Right kidney (tissue), 9 donors: Measurements from ENCODE around the gene ATP6V1G3.
"Not testable (repeated sequence)": the region's sequence is repeated elsewhere in the genome, so short reads cannot be mapped to it uniquely, and the experiment has no call there.

Source experiments
- DNase-seq: peaks from one replicate; pipeline ENCODE4 v3.0.0-alpha.2; 2016
- long read RNA-seq, 8 donors: transcript quantifications; one replicate each; lab custom pipeline, GENCODE V29; 2026

Gene ATP6V1G3
- long read RNA-seq, donor 1, transcript ATP6V1G3-203 (3 exons, 611 nt): major isoform, 6 of 7 reads
- long read RNA-seq, donor 1, partial matches to known transcripts: 0 of 7 reads
- long read RNA-seq, donor 1, other reads (novel, unspliced or antisense): 0 of 7 reads
- long read RNA-seq, donor 2, partial matches to known transcripts: 0 of 3 reads
- long read RNA-seq, donor 2, other reads (novel, unspliced or antisense): 0 of 3 reads
- long read RNA-seq, donor 3, partial matches to known transcripts: 0 of 1 reads
- long read RNA-seq, donor 3, other reads (novel, unspliced or antisense): 0 of 1 reads
- long read RNA-seq, donor 4, transcript ATP6V1G3-203 (3 exons, 611 nt): major isoform, 5 of 5 reads
- long read RNA-seq, donor 4, partial matches to known transcripts: 0 of 5 reads
- long read RNA-seq, donor 4, other reads (novel, unspliced or antisense): 0 of 5 reads
- long read RNA-seq, donor 5, partial matches to known transcripts: 0 of 1 reads
- long read RNA-seq, donor 5, other reads (novel, unspliced or antisense): 0 of 1 reads
- long read RNA-seq, donor 6, partial matches to known transcripts: 0 of 1 reads
- long read RNA-seq, donor 6, other reads (novel, unspliced or antisense): 0 of 1 reads
- long read RNA-seq, donor 7: 0 reads
- long read RNA-seq, donor 8, partial matches to known transcripts: 0 of 2 reads
- long read RNA-seq, donor 8, other reads (novel, unspliced or antisense): 0 of 2 reads

- no peak for DNase-seq
These were observed at the start of gene ATP6V1G3 for GRCh38 chr1:198540580-198540979. Gene ATP6V1G3 (minus strand): TSS chr1:198540680. CDS start chr1:198540650, 30 bp downstream.

GRCh38 chr1:198588845-198589244, 48.4 kb upstream of the ATP6V1G3 start:
- no peak for DNase-seq

- no peak for DNase-seq
These were observed 43.7 kb upstream of the ATP6V1G3 start for GRCh38 chr1:198584163-198584562.

DNA sequence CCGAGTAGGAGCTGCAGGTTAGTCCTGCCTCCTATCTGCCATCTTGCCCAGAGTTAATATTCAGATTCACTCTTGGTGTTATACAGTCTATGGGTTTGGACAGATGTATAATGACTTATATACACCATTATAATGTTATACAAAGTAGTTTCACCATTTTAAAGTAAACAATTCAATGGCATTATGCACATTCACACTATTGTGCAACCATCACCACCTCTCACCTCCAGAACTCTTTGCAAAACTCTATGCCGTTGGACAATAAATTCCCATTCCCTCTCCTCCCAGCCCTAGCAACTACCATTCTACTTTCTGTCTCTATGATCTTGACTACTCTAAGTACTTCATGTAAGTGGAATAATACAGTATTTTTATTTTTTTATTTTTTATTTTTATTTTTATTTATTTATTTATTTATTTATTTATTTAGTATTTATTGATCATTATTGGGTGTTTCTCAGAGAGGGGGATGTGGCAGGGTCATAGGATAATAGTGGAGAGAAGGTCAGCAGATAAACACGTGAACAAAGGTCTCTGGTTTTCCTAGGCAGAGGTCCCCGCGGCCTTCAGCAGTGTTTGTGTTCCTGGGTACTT, 42.8 kb upstream of the ATP6V1G3 start:
- not testable (repeated sequence) for DNase-seq

DNA sequence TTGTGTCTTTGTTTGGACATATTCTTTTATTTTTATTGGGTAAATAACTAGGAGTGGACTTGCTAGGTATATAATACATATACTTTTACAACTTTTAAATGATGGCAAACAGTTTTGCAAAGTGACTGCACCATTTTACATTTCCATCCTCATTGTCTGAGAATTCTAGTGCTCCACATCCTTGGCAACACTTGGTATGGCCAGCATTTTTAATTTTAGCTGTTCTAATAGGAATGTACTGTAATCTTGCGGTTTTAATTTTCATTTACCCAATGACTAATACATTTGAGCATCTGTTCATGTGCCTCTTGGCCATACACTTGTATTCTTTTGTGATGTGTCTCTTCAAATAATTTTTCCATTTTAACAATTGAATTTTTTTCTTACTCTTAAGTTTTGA, 37.0 kb upstream of the ATP6V1G3 start:
- DNase-seq: no peak

DNA sequence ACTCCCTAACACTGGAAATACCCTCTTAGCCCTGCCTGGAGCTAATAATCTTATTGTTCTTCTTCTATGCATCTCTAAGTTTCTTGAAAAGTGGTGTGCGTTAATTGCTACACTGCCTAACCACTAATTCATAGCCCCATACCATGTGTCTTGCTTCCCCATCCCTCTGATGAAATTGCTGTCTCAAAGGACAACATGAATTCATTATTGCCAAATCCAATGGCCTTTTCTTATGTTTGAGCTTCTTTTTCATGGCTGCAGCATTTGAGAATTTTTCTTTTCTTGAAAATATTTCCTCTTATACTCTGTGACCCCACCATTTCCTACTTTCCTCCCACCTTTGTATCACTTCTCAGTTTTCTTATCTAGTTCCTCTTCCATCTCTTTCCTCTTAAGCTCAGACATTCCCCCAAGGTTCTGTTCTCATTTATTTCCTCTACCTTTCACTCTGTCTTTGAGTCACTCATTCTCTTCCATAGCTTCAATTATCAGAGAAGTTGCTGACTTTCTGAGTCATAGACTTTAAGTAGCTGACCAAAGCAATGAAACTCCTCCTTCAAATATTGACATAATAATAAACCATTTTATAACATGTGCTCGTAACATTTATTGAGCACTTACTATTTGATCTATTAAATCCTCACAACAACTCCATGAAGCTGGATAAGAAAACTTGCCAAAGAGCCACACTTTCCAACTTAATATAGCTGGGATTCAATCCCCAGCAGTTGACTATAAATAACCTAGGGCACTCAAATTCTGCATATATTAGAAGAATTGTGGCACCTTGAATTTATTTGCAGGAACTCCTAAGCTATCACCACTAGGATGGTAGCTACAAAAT, 35.5 kb upstream of the ATP6V1G3 start:
- no peak for DNase-seq

- no peak for DNase-seq
These were observed 34.8 kb upstream of the ATP6V1G3 start for GRCh38 chr1:198575292-198575691.

GRCh38 chr1:198574325-198574724, 33.8 kb upstream of the ATP6V1G3 start:
- DNase-seq: no peak

DNA sequence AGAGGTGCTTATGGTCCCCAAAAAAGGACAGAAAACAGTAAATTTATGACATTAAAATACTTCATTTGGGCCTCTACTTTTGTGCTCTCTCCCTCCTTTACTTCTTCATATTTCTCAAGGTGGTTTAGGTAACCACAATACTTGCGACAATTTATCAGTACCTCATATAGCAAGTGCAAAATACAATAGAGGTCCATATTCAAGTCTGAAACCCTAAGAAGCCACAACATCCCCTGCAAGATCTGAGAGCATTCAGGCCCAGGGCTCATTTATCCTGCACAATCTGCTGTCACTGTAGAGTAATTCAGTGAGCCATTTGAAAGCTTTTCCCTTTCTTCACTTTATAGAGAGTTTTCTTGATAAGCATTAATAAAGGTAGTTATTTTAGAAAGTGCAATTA, 24.2 kb upstream of the ATP6V1G3 start:
- no peak for DNase-seq

- no peak for DNase-seq
These were observed 23.7 kb upstream of the ATP6V1G3 start for GRCh38 chr1:198564157-198564556.

- no peak for DNase-seq
These were observed 23.1 kb upstream of the ATP6V1G3 start for GRCh38 chr1:198563583-198563982.

DNA sequence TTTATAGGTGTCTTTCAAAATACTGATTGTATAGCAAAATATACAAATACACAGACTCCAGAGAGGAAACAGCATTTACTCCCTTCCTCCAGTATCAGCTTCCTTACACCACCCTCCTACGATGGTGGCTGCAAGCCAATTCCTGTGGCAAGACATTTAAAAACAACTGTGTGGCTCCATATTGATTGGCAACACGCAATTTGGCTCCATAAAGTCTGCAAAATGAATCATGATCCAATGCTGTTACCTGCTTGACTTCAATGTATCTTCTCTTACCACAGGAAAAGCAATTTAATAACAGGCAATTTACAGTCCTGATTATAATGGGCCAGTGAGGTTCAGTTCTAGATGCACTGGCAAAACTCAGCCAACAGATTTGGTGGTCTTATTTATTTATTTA, 19.7 kb upstream of the ATP6V1G3 start:
- DNase-seq: no peak

DNA sequence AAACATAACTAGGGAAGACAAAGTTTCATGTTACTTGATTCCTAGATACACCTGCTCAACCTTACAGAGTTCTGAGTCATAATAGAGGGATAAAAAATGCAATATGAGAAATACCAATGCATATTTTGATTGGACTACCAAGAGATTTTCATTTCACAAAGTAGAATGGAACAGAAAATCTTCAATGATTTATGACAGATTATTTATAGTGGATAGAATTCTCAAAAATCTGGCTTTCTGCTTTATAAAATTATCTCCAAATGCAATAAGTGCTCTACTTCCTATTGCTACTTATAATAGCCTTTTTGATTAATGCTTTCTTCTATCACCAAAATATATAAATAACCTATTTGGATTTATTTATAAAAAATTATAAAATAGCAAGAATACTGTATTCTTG, 18.9 kb upstream of the ATP6V1G3 start:
- no peak for DNase-seq

DNA sequence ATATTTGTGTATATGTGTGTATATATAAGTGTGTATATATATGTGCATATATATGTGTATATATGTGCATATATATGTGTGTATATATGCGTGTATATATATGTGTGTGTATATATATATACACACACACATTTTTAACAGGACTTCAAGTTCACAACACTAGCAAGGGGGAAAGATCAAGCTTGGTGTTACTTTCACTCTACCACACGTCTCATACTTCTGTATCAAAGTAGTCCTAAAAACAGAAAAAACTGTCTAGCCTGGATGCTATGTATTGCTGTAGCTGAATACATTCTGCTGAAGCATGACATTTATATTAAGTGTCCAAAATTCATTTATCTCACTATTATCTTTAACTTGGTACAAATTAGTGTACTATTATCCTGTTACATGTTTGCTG, 17.9 kb upstream of the ATP6V1G3 start:
- no peak for DNase-seq

DNA sequence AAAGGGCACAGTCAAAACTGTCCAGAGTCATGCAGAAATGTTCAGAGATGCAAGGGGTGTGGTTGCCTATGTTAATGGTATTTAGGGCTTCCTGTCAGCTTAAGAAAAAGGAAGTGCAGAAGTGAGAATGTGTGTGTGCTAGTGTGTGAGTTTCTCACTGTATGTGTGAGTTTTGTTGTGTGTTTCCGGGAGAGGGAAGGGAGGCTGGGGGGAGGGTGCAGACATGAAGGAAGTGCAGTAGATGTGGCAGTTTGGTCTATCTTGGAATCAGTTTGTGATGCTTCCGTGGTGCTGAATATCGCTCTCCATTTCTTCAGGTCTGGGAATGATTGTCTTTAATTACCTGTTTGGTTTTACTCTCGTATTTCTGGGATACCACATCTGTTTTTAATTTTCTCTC, 16.5 kb upstream of the ATP6V1G3 start:
- DNase-seq: no peak

DNA sequence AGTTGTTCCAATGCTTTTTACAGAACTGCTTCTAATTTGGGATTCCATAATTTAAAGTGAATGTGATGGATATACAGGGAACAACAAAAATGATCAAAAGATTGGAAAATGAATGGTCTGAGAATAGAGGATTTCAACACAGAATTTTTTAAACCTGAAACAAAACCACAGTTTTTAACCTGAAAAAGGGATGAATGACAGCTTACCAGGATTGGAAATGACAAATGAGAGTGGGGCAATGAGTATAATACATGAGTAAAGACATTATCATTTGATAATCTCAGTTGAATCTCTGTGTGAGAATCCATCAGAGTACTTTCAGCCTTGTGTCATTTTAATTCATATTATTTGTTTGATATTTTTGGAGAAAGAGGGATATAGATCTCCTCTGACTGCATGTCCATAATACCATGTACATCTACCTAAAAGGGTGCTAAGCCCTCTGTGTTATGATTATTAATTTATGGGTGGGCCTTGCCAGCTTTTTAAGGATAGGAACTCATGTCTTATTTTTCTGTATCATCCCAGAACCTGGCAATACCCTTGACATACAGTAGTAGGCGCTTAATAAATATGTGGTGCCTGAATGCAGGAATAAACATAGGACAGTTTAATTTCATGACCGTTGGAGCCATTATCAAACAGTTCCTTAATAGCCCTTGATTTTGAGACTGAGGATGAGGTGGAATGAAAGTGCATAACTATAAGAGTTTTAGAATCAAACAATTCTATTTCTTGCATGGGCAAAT, 12.4 kb upstream of the ATP6V1G3 start:
- no peak for DNase-seq

DNA sequence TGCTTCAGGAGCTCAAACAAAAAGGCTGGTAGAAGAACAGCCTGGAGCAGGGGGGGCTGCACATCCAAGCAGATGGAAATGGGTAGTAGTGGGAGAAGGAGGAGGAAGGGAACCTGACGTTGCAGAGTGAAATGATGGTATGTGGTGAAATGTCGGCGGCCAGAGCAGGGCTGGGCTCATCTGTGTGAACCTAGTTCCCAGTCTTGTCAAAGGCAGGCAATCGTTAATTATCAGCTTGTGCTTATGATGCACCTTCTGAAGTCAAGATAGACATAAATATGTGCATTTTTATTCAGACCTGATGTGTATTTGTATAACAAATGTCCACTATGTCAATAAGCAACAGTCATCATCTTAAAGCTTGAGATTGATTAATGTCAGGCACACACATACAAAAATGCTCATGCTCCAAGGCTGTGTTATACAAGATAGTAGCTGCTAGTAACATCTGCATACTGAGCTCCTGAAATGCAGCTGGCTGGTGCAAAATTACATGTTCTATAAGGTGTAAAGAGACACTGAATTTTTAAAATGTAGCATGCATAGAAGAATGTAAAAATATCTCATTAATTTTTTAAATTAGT, 10.6 kb upstream of the ATP6V1G3 start:
- DNase-seq: no peak

GRCh38 chr1:198549866-198550265, 9.4 kb upstream of the ATP6V1G3 start:
- no peak for DNase-seq

- DNase-seq: no peak
These were observed 8.4 kb upstream of the ATP6V1G3 start for GRCh38 chr1:198548890-198549289.

- DNase-seq: no peak
These were observed 4.7 kb upstream of the ATP6V1G3 start for GRCh38 chr1:198545156-198545555.

GRCh38 chr1:198544265-198544664, 3.8 kb upstream of the ATP6V1G3 start:
- no peak for DNase-seq
